Aorta (tissue), 5 donors: ENCODE data around the gene DPP10. TPM values are rescaled to one million over a fixed set of nuclear protein-coding genes. Genes with fewer than 3 reads are reported as not detected.

Experiments
- ATAC-seq: fragments of 200-7000 bp; cut with Tn5 transposase; one replicate; pipeline ENCODE4 v1.9.1; 2022; ENCODE audit warnings: moderate library complexity; ENCODE audit not compliant: low FRiP score
- DNase-seq, 2 donors: peaks; one replicate each; pipeline ENCODE4 v3.0.0-alpha.2; 2020
- H3K27ac ChIP-seq, 2 donors: one replicate each; pipeline ENCODE4 v1.5.1; 2013; ENCODE audit warnings: low read length in 2 of 2, mild to moderate bottlenecking in 2 of 2, moderate library complexity in 2 of 2, control low read depth in 1 of 2, inconsistent platforms in 1 of 2, low read depth in 1 of 2
- H3K27me3 ChIP-seq, 2 donors: one replicate each; pipeline ENCODE4 v1.6.1; 2013; ENCODE audit warnings: control low read depth in 1 of 2, low read length in 1 of 2, mild to moderate bottlenecking in 1 of 2, moderate library complexity in 1 of 2; ENCODE audit not compliant: insufficient read depth in 2 of 2, control insufficient read depth in 1 of 2
- H3K36me3 ChIP-seq, 2 donors: one replicate each; pipeline ENCODE4 v1.6.1; 2013; ENCODE audit warnings: control low read depth in 1 of 2, low read length in 1 of 2, mild to moderate bottlenecking in 1 of 2; ENCODE audit not compliant: insufficient read depth in 2 of 2, control insufficient read depth in 1 of 2
- H3K4me1 ChIP-seq, 2 donors: one replicate each; pipeline ENCODE4 v1.6.1; 2013; ENCODE audit warnings: low read length in 2 of 2, control low read depth in 1 of 2, mild to moderate bottlenecking in 1 of 2, moderate library complexity in 1 of 2; ENCODE audit not compliant: insufficient read depth in 2 of 2, control insufficient read depth in 1 of 2
- H3K4me3 ChIP-seq, 2 donors: one replicate each; pipeline ENCODE4 v1.5.1; 2013; ENCODE audit warnings: low read length in 2 of 2, control low read depth in 1 of 2, mild to moderate bottlenecking in 1 of 2
- H3K9me3 ChIP-seq: one replicate; pipeline ENCODE4 v1.6.1; 2013; ENCODE audit warnings: mild to moderate bottlenecking, low read length; ENCODE audit not compliant: control insufficient read depth
- WGBS, 2 donors: extraction: QIAGEN DNeasy Blood & Tissue Kit; methylation state at CpG; one replicate each; pipeline ENCODE4 v1.1.7; 2013; 5-methylcytosine and 5-hydroxymethylcytosine counted together
- intact Hi-C, 2 donors: fragments of 100-400 bp; cut with DNase I; formaldehyde crosslinking; loops; one replicate each; pipeline versions ENCODE4 v1.14.2 to v1.15.0; 2022
- polyA plus RNA-seq, 2 donors: library from polyadenylated mRNA; stranded (reverse); fragments of 200-250 nt; gene quantifications; one replicate each; pipeline ENCODE4 v1.2.3, GENCODE V29; 2013
- total RNA-seq, 2 donors: library from RNA; stranded (reverse); fragmentation: NEBNext Ultra II Directional; extraction: Animal tissue kit (Norgen Biotek cat#: 25700); gene quantifications; one replicate each; pipeline ENCODE4 v1.2.1, GENCODE V29; 2021
- donor health status: healthy with polysubstance abuse.
- donor health status: Bipolar disorder and iron deficiency.
- donor health status: DM: no; HTN: no; CAD: no.
- donor health status: DM: no; HTN: no; CAD: no.
- donor health status: DM: yes; HTN: yes; CAD: no.

The DPP10 gene
- total and polyA plus RNA-seq, 4 donors = 0.13 TPM; not detected in 3

DNA sequence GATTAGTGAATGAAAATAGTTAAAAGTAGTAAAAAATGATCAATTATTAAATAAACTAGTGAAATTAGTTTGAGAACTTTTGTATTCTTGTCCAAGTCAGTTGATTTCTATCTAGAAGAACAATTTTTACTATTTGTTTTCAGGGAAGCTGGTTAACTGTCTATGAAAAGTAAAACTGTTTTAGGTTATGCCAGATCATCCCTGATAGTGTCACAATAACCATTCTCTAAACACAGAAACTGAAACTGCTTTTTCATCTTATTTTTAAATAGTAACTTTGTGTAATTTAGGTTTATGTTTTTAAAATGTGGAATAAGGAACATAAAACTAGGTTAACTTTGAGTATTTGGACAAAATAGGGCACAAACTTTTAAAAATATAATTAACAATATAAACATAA, 1087.2 kb downstream of the DPP10 start:
- Histone ChIP-seq H3K36me3 (no peaks in the 10 kb centered on the region), H3K4me3 (no peak overlapping the region), H3K4me1 (no peaks in the 10 kb centered on the region), H3K27ac (no peak overlapping the region), H3K9me3 (no peaks in the 10 kb centered on the region), H3K27me3 (no peaks in the 10 kb centered on the region)
- ATAC-seq (no peak), DNase-seq (no peak)
- intact Hi-C loops = no loop called here

DNA sequence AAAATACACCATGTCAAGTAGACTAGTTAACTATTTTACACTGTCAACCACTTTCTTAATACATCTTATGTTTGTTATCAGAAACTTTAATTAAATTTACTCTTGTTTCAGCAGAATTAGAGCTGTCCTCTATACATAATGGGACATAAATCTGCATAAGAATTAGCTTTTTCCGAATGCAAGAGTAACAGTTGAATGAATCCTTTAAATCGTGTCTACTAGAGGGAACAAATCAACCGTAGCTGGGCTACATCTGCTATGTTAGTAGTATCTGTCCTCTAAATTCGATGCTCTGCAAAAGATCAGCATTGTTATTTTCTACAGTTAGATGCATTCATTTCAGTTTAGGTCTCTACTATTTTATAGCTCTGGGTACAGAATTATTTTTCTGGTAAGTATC, 1090.6 kb downstream of the DPP10 start:
- DNase-seq (no peak), ATAC-seq (no peak)
- H3K4me3 ChIP-seq = no peak overlapping the region
- WGBS, 2 donors = 67 to 69% methylated on average over 4 of the region's 4 CpGs
- H3K4me1 ChIP-seq = no peaks in the 10 kb centered on the region
- no peak overlapping the region for H3K27ac ChIP-seq
- H3K9me3 ChIP-seq = no peaks in the 10 kb centered on the region
- no peaks in the 10 kb centered on the region for H3K36me3 ChIP-seq
- intact Hi-C loops = no loop called here
- no peaks in the 10 kb centered on the region for H3K27me3 ChIP-seq

DNA sequence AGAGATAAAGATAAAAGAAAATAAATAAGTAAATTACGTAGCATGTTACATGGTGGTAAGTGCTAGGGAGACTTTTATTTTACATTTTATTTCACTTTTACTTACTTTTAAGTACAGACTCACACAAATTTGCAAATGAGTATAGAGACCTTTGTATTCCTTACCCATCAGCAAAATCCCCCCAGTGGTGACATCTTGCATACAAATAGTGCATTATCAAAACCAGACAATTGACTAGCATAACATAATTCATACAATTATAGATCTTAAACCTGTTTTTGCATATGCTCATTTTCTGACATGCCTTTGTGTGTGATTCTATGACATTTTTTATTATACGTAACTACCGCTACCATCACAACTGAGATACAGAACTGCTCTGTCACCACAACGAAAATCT, 1099.4 kb downstream of the DPP10 start:
- 88 to 89% methylated on average over 4 of the region's 4 CpGs for WGBS, 2 donors
- no peak for ATAC-seq
- intact Hi-C loops = no loop called here

DNA sequence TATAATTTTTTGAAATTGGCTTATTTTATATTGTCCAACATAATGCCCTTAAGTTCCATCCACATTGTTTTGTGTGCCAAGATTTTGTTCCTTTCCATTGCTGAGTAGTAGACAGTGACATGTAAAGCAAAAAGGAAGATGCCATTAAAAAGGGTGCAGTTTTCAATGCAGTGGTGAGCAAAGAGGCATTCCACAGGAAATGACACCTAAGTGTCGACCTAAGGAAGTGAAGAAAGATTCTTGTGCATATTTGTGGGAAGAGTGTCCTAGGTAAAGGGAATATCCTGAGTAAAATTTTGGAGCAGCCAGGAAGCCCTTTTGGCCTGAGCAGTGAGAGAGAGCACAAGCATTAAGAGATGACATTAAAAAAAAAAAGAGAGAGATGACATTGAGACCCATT, 1099.9 kb downstream of the DPP10 start:
- WGBS, 2 donors = 50% methylated on average over 1 of the region's 1 CpG
- H3K9me3 ChIP-seq = no peaks in the 10 kb centered on the region
- intact Hi-C loops = no loop called here
- H3K4me1 ChIP-seq = no peaks in the 10 kb centered on the region
- DNase-seq = no peak
- H3K36me3 ChIP-seq = no peaks in the 10 kb centered on the region
- no peaks in the 10 kb centered on the region for H3K27me3 ChIP-seq
- no peak for ATAC-seq
- H3K27ac ChIP-seq = no peak overlapping the region
- no peak overlapping the region for H3K4me3 ChIP-seq

More for the DNA sequence above, 1099.4 kb downstream of the DPP10 start:
- Histone ChIP-seq H3K27me3 (no peaks in the 10 kb centered on the region), H3K4me3 (no peak overlapping the region), H3K27ac (no peak overlapping the region), H3K36me3 (no peaks in the 10 kb centered on the region), H3K4me1 (no peaks in the 10 kb centered on the region), H3K9me3 (no peaks in the 10 kb centered on the region)
- DNase-seq = no peak

DNA sequence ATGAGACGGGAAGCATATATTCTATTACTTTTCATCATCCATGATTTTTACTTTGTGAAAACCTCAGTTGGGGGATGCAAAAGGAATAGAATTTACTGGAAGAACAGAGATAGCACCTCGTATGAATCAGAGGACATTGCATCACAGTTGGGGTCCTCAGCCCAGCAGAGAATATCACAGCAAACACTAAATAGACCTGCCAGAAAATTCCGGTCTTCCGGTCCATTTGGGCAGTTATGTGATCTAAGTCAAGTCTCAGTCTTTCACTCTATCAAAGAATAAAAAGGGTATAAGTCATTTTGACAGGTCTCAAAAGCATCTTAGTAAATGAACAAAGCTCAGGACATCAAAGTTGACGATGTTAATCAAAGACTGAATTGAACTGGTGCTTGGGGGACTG, 1100.6 kb downstream of the DPP10 start:
- 67 to 68% methylated on average over 5 of the region's 5 CpGs for WGBS, 2 donors
- Histone ChIP-seq H3K4me3 (no peak overlapping the region), H3K27me3 (no peaks in the 10 kb centered on the region), H3K27ac (no peak overlapping the region), H3K9me3 (no peaks in the 10 kb centered on the region), H3K36me3 (no peaks in the 10 kb centered on the region), H3K4me1 (no peaks in the 10 kb centered on the region)
- DNase-seq = no peak
- ATAC-seq = no peak
- intact Hi-C loops = no loop called here

DNA sequence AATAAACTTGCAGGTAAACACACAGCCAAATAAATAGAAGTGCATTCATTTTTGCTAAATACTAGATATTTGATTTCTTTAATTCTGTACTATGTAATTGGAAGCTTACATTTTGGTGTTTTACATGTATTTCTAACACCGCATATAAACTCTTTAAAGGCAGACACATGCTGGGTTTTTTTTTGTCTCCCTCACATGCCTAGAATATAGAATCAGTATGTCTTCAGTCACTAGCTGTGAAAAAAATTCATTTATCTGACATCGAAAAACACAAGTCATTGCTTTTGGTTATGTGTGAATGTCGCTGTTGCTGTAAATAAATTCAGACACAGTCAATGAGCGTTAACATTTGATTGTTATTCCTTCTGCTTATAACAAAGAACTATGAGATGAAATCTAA, 1101.0 kb downstream of the DPP10 start:
- Histone ChIP-seq H3K9me3 (no peaks in the 10 kb centered on the region), H3K27ac (no peak overlapping the region), H3K4me3 (no peak overlapping the region), H3K36me3 (no peaks in the 10 kb centered on the region), H3K27me3 (no peaks in the 10 kb centered on the region), H3K4me1 (no peaks in the 10 kb centered on the region)
- no peak for ATAC-seq
- intact Hi-C loops = no loop called here
- WGBS, 2 donors = 79 to 84% methylated on average over 4 of the region's 4 CpGs
- DNase-seq = no peak

DNA sequence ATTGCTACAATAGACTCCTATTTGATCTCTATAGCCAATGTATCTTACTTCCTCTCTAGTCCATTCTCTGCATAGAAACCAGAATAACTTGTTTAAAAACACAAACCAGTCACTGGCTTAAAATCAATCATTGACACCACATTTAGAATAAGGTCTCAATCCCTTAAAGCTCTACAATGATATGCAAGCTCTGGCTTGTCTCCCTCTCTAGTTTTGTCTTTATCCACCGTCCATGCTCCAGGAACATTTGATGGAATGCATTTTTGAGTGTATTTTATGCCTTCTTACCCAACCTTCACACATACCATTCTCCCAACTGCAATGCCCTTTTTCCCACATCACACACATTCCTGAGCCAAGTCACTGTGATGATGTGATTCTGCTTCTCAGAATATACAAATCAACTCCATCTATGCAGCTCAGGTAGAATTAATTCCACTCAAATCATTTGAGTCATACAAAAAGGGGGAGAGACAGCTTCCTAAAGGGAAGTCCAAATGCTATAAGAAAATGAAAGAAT, 1107.2 kb downstream of the DPP10 start:
- 20 to 25% methylated on average over 1 of the region's 1 CpG for WGBS, 2 donors
- ATAC-seq (no peak), DNase-seq (no peak)
- intact Hi-C loops = no loop called here
- H3K36me3 ChIP-seq = no peaks in the 10 kb centered on the region
- no peaks in the 10 kb centered on the region for H3K9me3 ChIP-seq
- H3K27ac ChIP-seq = no peak overlapping the region
- no peak overlapping the region for H3K4me3 ChIP-seq
- H3K4me1 ChIP-seq = no peaks in the 10 kb centered on the region
- H3K27me3 ChIP-seq = no peaks in the 10 kb centered on the region

DNA sequence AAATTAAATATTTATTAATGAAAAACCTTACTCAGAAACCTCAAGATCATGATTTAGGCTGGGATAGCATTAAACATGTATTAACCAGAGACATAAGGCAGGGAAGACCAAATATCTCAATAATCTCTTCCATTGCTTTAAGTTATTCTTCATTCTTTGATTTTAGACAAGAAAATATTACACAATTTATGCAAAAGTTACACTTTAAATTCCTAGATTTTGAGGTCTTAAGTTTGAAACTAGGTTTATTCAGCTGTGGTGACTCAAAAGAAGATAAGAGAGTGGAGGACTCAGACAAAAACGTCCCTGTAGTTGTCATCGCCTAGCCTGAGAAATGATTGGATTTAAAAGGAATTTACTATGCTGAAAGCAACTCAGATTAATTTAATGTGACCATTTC, 1110.3 kb downstream of the DPP10 start:
- Histone ChIP-seq H3K4me3 (no peak overlapping the region), H3K9me3 (no peaks in the 10 kb centered on the region), H3K36me3 (no peaks in the 10 kb centered on the region), H3K4me1 (no peaks in the 10 kb centered on the region), H3K27ac (no peak overlapping the region), H3K27me3 (no peaks in the 10 kb centered on the region)
- ATAC-seq = no peak
- 34 to 38% methylated on average over 2 of the region's 2 CpGs for WGBS, 2 donors
- intact Hi-C loops = no loop called here
- DNase-seq = no peak

DNA sequence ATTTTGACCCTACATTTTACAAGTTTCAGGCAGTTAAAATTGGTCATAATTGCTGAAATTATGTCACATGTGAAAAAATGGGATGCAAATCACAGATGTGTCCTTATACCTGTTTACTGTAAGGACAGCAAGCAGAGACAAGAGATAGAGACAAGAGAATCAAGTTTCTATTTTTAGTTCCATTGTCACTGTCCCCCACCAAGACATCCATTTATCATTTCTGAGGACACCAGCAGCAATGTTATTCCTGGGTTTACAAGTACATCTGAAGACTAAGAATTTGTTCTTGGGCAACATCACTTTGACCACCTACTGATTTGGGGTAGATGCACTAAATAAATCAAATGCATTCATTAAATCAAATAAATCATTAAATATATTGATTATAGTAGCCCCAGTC, 1111.7 kb downstream of the DPP10 start:
- Histone ChIP-seq H3K27me3 (no peaks in the 10 kb centered on the region), H3K9me3 (no peaks in the 10 kb centered on the region), H3K4me3 (no peak overlapping the region), H3K4me1 (no peaks in the 10 kb centered on the region), H3K27ac (no peak overlapping the region), H3K36me3 (no peaks in the 10 kb centered on the region)
- intact Hi-C loops = no loop called here
- no peak for DNase-seq
- ATAC-seq = no peak
